Activated CD8-positive, alpha-beta memory T cell treated with anti-CD3 and anti-CD28 coated beads for 36 hours (primary cell): ENCODE measurements around the gene GCH1. TPM values are rescaled to one million over a fixed set of nuclear protein-coding genes. Genes with fewer than 3 reads are reported as not detected.
"Not testable (repeated sequence)": the region's sequence is repeated elsewhere in the genome, so short reads cannot be mapped to it uniquely, and the experiment has no call there.

Experiments
- CTCF ChIA-PET: fragments of 350-600 bp; sonication (Branson Sonifier 250); formaldehyde crosslinking; loops from one replicate; lab custom pipeline; 2021; ENCODE audit warnings: antibody characterized with exemption; lab: Charles Lee
- POLR2A ChIA-PET: fragments of 350-600 bp; sonication (Branson Sonifier 250); formaldehyde crosslinking; loops from one replicate; lab custom pipeline; 2021; ENCODE audit warnings: antibody characterized with exemption; lab: Charles Lee
- total RNA-seq, 2 experiments: library from RNA; stranded (reverse); gene quantifications; one replicate each; pipeline ENCODE4 v1.2.3, GENCODE V29; 2021

The GCH1 gene
- total RNA-seq, 2 experiments from 2014 or later, result 29.7 to 32.5 TPM

GRCh38 chr14:54916101-54916500, 13.5 kb upstream of the GCH1 start:
- POLR2A ChIA-PET, result no interaction called here
- CTCF ChIA-PET, result no interaction called here

DNA sequence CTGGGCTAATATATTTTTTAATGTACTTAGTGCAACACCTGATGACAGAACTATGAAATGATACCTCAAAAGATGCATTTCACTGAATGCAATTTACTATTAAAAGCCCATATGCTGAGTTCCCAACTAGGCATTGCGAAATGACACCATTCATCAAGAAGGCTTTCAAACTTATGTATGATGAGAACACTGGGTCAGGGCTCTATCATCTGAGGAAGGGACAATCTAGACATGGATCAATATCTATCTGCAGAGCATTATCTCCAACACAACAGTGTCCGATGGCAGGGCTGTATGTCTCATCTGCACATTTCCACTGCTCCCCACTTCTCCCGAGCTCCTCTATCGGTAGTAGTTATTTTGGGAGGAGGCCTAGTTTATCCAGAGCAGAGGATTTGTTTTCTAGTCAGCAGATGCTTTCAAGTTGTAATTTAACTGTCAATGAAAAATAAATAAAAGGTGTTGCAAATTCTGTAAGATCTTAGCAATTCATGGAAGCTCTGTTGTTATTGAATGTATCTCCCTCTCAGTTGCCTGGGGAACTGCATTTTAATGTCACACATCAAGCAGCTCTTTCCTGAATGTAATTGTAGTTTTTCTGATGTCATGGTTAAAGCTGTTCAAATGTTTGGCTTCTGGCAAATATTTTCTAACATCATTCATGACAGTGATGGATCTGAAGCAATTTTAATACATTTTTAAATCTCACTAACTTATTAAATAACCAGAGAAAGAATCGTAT, 7.4 kb upstream of the GCH1 start:
- POLR2A ChIA-PET, result no interaction called here
- CTCF ChIA-PET, result interaction anchor here (0.5 kb wide), 1 partner anchor 27 kb away, joined by 4 read pairs; no protein-coding TSS in a partner anchor

DNA sequence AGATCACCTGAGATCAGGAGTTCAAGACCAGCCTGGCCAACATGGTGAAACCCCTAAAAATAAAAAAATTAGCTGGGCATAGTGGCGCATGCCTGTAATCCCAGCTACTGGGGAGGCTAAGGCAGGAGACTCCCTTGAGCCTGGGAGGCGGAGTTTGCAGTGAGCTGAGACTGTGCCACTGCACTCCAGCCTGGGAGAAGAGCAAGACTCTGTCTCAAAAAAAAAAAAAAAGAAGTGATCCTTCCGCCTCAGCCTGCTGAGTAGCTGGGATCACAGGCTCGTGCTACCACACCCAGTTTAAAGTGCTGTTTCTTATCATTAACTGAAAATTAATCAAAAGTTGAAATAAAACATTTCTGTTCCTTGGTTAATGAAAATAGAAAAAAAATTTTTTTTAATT, 6.3 kb upstream of the GCH1 start:
- POLR2A ChIA-PET, result interaction anchor here (0.6 kb wide), 1 partner anchor 16 kb away, joined by 4 read pairs; no protein-coding TSS in a partner anchor
- CTCF ChIA-PET, result interaction anchor here (0.7 kb wide), 1 partner anchor 10 kb away, joined by 3 read pairs; no protein-coding TSS in a partner anchor

DNA sequence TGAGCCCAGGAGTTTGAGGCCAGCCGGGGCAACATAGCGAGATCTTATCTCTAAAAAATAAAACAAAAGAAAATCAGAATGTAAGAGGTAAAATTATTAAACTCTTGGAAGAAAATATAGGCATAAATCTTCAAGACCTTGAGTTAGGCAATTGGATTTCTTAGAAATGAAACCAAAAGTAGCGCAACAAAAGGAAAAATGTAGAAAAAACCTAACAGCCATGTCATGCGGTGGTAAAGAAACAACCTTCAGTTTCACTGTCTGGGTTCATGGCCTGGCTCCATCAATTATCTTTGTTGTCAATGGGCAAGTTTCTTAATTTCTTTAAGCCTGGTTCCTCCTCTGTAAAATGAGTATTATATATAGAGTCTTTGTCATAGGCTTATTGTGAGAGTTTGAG, 5.6 kb upstream of the GCH1 start:
- ChIA-PET CTCF (interaction anchor here (0.7 to 0.9 kb wide), 2 partner anchors 9 to 143 kb away, joined by 3 to 4 read pairs; no protein-coding TSS in a partner anchor), POLR2A (no interaction called here)

DNA sequence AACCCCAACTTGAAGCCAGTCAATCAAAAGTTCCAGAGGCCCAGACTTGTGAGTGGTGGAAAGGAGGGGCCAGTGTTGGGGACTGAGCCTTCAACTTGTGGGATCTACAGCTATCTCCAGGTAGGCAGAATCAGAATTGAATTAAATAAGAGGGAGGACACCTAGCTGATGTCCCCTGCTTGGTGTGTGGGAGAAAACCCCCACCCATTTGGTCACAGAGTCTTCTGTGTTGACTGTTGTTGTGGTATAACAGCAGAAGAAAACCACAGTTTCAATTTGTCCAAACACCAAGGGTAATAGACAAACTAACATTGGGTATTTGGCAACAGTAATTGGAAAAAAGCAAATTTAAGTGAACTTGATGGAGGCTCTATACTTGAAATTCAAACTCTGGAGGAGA, 3.4 kb upstream of the GCH1 start:
- CTCF ChIA-PET, result no interaction called here
- POLR2A ChIA-PET, result no interaction called here

DNA sequence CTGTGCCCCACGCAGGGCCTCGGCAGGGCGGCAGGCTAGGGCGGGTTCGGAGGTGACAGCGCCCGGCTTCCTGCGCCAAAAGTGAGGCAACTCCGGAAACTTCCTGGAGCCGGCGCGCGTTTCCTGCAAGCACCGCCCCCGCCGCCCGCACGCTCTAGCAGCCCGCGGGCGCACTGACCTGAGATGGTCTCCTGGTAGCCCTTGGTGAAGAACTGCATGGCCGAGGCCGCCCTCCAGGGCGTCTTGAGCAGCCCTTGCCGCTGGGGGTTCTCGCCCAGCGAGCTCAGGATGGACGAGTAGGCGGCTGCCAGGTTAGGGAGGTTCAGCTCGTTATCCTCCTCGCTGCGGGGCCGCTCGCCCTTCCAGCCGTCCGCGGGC, 494 bp downstream of the GCH1 start:
- ChIA-PET POLR2A (no interaction called here), CTCF (interaction anchor here (1.0 to 2.4 kb wide), 4 partner anchors 10 to 34 kb away, joined by 3 to 13 read pairs (median 6); no protein-coding TSS in a partner anchor)

DNA sequence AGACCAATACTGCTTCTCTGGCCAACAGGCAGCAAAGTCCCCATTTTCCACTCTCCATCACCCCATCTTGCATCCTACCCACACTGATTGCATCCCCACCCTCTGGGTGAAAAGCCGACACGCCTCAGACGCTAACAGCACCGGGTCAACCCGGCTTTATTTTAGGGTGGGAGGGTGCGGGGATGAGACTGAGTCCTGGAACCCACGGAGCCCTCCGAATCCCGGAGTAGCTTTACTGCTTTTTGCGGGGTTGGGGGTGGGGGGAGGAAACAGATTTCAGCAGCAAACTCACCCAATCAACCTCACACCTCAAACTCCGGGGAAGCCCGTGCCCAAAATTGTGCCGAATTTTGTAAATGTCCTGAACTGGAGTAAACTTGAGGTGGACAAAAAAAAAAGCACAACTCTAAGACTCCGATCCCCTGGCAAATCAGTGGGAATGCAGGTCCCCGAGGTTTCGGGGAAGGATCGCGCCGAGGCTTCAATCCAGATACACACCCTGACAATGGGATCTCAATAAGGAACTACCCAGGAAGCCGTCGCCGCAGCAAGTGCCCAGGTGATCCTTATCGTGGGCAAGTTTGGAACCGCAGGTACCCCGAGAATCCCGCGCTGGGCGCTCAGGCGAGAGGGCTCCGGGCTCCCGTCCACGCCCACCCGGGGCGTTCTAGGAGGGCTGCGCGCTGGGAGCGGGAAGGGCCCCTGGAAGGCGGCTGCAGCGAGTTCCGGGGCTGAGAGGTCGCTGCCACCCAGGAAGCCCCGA, 1.1 kb downstream of the GCH1 start:
- CTCF ChIA-PET, result interaction anchor here (1.0 to 2.4 kb wide), 3 partner anchors 13 to 33 kb away, joined by 3 to 13 read pairs (median 5); no protein-coding TSS in a partner anchor
- POLR2A ChIA-PET, result interaction anchor here (0.6 to 1.1 kb wide), 2 partner anchors 20 to 267 kb away, joined by 3 read pairs; no protein-coding TSS in a partner anchor

DNA sequence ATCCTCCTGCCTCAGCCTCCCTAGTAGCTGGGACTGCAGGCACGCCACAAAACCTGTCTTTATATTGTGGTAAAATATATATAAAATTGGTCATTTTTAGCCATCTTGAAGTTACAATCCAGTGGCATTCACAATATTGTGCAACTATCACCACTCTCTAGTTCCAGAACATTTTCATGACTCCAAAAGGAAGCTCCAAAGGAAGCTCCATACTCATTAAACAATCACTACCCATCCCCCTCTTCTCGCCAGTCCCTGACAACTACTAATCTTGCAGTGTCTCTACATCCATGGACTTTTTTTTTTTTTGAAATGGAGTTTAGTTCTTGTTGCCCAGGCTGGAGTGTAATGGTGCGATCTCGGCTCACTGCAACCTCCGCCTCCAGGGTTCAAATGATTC, 3.1 kb downstream of the GCH1 start:
- ChIA-PET POLR2A (no interaction called here), CTCF (interaction anchor here (0.8 to 1.5 kb wide), 2 partner anchors 9 to 18 kb away, joined by 3 read pairs; no protein-coding TSS in a partner anchor)

DNA sequence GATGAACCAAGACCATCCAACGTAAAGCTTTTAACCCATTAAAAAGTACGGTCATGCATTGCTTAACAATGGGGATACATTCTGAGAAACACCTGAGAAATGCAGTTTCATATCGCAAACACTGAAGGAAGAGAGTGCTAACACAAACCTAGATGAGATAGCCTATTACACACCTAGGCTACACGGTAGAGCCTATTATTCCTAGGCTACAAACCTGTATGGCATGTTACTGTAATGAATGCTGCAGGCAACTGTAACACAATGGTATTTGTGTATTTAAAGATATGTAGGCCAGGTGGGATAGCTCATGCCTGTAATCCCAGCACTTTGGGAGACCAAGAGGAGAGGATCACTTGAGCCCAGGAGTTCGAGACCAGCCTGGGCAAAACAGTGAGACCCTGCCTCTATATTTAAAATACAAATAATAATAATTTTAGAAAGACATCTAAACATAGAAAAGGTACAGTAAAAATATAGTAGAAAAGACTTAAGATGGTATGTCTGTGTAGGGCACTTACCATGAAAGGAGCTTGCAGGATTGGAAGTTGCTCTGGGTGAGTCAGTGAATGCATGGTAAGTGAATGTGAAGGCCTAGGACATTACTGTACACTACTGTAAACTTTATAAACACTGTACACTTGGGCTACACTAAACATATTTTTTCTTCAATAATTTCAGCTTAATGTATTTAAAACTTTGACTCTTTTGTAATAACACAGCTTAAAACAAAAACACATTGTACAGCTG, 4.6 kb downstream of the GCH1 start:
- POLR2A ChIA-PET, result not testable (repeated sequence)
- CTCF ChIA-PET, result interaction anchor here (0.5 to 1.5 kb wide), 3 partner anchors 10 to 407 kb away, joined by 3 to 6 read pairs (median 3); no protein-coding TSS in a partner anchor

DNA sequence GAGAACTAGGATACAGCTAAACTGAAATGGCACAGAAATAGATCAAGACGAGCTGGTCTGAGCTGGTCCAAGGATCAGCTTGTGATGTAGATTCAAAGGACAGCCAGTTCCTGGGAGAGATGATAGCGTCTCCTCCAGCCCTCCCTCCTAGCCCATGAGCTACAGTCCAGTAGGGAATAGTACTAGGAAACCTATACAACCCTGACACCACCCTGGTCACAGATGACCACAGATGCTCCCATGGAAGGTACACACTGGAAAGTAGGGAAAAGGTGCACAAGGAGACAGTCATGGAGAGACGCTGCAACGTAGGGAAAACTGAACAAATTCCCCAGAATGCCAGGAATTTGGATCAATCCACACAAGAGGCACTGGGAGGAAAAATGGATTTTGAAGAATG, 6.9 kb downstream of the GCH1 start:
- ChIA-PET POLR2A (no interaction called here), CTCF (interaction anchor here (0.5 kb wide), 1 partner anchor 120 kb away, joined by 3 read pairs; no protein-coding TSS in a partner anchor)

- CTCF ChIA-PET, result interaction anchor here (0.5 kb wide), 1 partner anchor 119 kb away, joined by 3 read pairs; no protein-coding TSS in a partner anchor
- POLR2A ChIA-PET, result no interaction called here
Measured at GRCh38 chr14:54894995-54895394, 7.6 kb downstream of the GCH1 start.

GRCh38 chr14:54893151-54893760, 9.4 kb downstream of the GCH1 start:
- ChIA-PET CTCF (no interaction called here), POLR2A (no interaction called here)

GRCh38 chr14:54891471-54892245, 11.0 kb downstream of the GCH1 start:
- CTCF ChIA-PET, result no interaction called here
- POLR2A ChIA-PET, result no interaction called here

DNA sequence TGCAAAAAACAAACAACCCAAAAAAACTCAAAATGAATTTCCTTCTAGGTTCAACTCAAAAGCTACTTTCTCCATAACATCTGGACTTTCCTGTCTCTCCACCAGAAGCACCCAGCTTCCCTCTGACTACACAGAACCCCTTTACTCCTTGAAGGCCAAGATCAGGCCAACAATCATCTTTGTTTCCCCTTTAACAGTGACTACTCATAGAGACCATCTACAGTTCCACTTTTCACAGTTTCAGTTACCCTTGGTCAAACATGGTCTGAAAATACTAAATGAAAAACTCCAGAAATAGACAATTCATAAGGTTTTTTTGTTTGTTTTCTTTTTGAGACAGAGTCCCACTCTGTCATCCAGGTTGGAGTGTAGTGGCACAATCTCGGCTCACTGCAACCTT, 11.8 kb downstream of the GCH1 start:
- POLR2A ChIA-PET, result no interaction called here
- CTCF ChIA-PET, result no interaction called here

GRCh38 chr14:54889919-54890318, 12.7 kb downstream of the GCH1 start:
- POLR2A ChIA-PET, result no interaction called here
- CTCF ChIA-PET, result interaction anchor here (1.6 kb wide), 1 partner anchor 84 kb away, joined by 5 read pairs; no protein-coding TSS in a partner anchor

DNA sequence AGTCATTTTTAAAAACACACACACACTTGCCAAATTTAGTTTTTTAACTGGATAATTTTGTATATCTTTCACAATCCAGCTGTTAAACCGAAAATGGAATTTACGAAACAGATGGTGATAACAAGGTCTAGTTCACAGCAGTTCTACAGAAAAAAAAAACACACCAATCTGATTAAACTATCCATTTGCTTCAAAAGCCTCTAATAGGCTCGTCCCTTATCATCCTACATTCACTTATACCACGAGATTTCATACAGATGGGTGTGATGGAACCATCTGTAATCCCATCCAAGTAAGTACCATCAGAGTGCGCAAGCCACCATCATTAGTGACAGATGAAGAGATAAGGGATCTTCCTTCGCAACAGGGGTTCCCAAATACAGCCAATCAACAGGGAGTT, 20.1 kb downstream of the GCH1 start:
- POLR2A ChIA-PET, result interaction anchor here (1.4 kb wide), 1 partner anchor 18 kb away, joined by 3 read pairs; no protein-coding TSS in a partner anchor
- CTCF ChIA-PET, result interaction anchor here (1.9 kb wide), 1 partner anchor 20 kb away, joined by 13 read pairs; the partner anchor contains the start of gene GCH1

DNA sequence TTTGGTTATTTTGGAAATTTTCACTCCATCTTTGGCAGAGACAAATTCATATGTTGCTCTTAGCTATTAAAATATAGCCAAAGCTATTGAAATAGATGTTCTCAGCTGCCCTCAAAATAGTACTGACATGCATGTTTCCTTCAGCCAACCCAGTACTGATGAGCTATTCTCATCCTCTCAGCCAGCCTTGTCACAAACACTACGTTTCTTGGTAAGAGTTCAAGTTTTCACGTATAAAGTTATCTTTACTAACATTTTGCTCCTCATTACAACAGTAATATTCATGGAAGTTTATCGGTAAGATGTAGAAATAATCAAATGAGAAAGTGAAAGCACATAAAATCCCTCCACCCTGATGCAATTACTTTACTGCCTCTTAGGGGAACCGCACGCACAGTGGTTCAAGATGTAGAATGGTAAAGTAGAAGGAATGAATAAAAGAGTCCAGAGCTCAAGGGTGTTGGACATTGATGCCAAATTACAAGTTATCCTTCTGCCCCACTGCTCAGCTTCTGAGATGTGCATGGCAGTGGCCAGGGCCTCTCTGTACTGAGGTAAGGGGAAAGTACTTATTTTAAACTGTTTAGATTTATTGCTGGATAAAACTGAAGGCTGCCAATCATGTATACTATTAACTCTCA, 20.7 kb downstream of the GCH1 start:
- POLR2A ChIA-PET, result interaction anchor here (0.7 to 1.4 kb wide), 2 partner anchors 11 to 19 kb away, joined by 3 to 8 read pairs; no protein-coding TSS in a partner anchor
- CTCF ChIA-PET, result interaction anchor here (1.0 to 1.9 kb wide), 3 partner anchors 18 to 109 kb away, joined by 3 to 13 read pairs (median 4); partner anchors contain the start of gene GCH1
